Neural cell (in vitro differentiated cells): Measurements from ENCODE around the gene ABCA10. TPM values are rescaled to one million over a fixed set of nuclear protein-coding genes. Genes with fewer than 3 reads are reported as not detected.

Source experiments
- H2AFZ ChIP-seq: fragments of 200-600, 300-800 bp; sonication (generic), shearing (Covaris generic); 2 replicates; pipeline ENCODE4 v1.6.0; 2014; ENCODE audit warnings: low read depth, mild to moderate bottlenecking, antibody characterized with exemption, low read length, moderate library complexity
- H3F3A ChIP-seq: fragments of 200-600 bp; shearing (Covaris generic); 2 replicates; pipeline ENCODE4 v1.6.1; 2016; ENCODE audit warnings: mild to moderate bottlenecking, moderate library complexity, mixed read lengths, antibody characterized with exemption, low read length; ENCODE audit not compliant: insufficient read depth, poor library complexity, severe bottlenecking
- H3K27ac ChIP-seq: fragments of 200-600, 300-800 bp; sonication (generic), shearing (Covaris generic); 2 replicates; pipeline ENCODE4 v1.5.1; 2014; ENCODE audit warnings: mild to moderate bottlenecking, low read length, moderate library complexity
- H3K27me3 ChIP-seq: fragments of 300-800, 200-600 bp; sonication (generic), shearing (Covaris generic); 2 replicates; pipeline ENCODE4 v1.6.0; 2014; ENCODE audit warnings: mild to moderate bottlenecking, low read depth, low read length, moderate library complexity; ENCODE audit not compliant: insufficient read depth
- H3K36me3 ChIP-seq: fragments of 300-800, 200-600 bp; sonication (generic), shearing (Covaris generic); 2 replicates; pipeline ENCODE4 v1.5.1; 2014; ENCODE audit warnings: mild to moderate bottlenecking, antibody characterized with exemption, low read length, moderate library complexity; ENCODE audit not compliant: insufficient read depth
- H3K4me2 ChIP-seq: fragments of 300-800, 200-600 bp; sonication (generic), shearing (Covaris generic); 2 replicates; pipeline ENCODE4 v1.6.0; 2014; ENCODE audit warnings: mild to moderate bottlenecking, low read length
- H3K4me3 ChIP-seq: fragments of 300-800, 200-600 bp; sonication (generic), shearing (Covaris generic); 2 replicates; pipeline ENCODE4 v1.5.1; 2014; ENCODE audit warnings: mild to moderate bottlenecking, low read length, moderate library complexity
- H3K79me2 ChIP-seq: fragments of 200-600 bp; shearing (Covaris generic); replicated peaks from 2 replicates; pipeline ENCODE4 v1.6.0; 2014; ENCODE audit warnings: mild to moderate bottlenecking, low read length, moderate library complexity; ENCODE audit not compliant: insufficient read depth
- H3K9ac ChIP-seq: fragments of 300-800, 200-600 bp; sonication (generic), shearing (Covaris generic); 2 replicates; pipeline ENCODE4 v1.6.1; 2016; ENCODE audit warnings: mild to moderate bottlenecking, low read length, mixed read lengths
- H3K9me2 ChIP-seq: fragments of 200-600 bp; shearing (Covaris generic); 2 replicates; pipeline ENCODE4 v1.6.1; 2016; ENCODE audit warnings: mild to moderate bottlenecking, low read length, mixed read lengths; ENCODE audit not compliant: insufficient read depth
- H3K9me3 ChIP-seq: fragments of 200-600, 300-800 bp; sonication (generic), shearing (Covaris generic); 2 replicates; pipeline ENCODE4 v1.6.1; 2016; ENCODE audit warnings: mild to moderate bottlenecking, mixed run types, low read length, moderate library complexity, mixed read lengths
- H4K20me1 ChIP-seq: fragments of 200-600 bp; shearing (Covaris generic); 2 replicates; pipeline ENCODE4 v1.6.1; 2016; ENCODE audit warnings: mild to moderate bottlenecking, mixed run types; ENCODE audit not compliant: insufficient read depth
- EP300 ChIP-seq: fragments of 450-650 bp; conservative IDR thresholded peaks from 2 replicates; pipeline ENCODE4 v1.6.1; 2014; ENCODE audit warnings: antibody characterized with exemption, mild to moderate bottlenecking, moderate library complexity; ENCODE audit not compliant: poor library complexity, severe bottlenecking
- EZH2 ChIP-seq: fragments of 200-600, 300-800 bp; shearing (Covaris generic), sonication (generic); IDR thresholded peaks from 2 replicates; pipeline ENCODE4 v1.6.1; 2014; ENCODE audit warnings: antibody characterized with exemption, low read length, borderline replicate concordance, mild to moderate bottlenecking; ENCODE audit not compliant: insufficient read depth, poor library complexity, severe bottlenecking
- MXI1 ChIP-seq: fragments of 450-650 bp; conservative IDR thresholded peaks from 2 replicates; pipeline ENCODE4 v1.6.1; 2014; ENCODE audit warnings: antibody characterized with exemption, mild to moderate bottlenecking; ENCODE audit not compliant: poor library complexity, severe bottlenecking
- POLR2AphosphoS5 ChIP-seq: IDR thresholded peaks from 2 replicates; pipeline ENCODE4 v1.6.1; 2012
- RAD21 ChIP-seq: fragments of 450-650 bp; conservative IDR thresholded peaks from 2 replicates; pipeline ENCODE4 v1.6.1; 2014; ENCODE audit warnings: antibody characterized with exemption, mild to moderate bottlenecking, moderate library complexity
- SMC3 ChIP-seq: fragments of 450-650 bp; conservative IDR thresholded peaks from 2 replicates; pipeline ENCODE4 v1.6.1; 2014; ENCODE audit warnings: antibody characterized with exemption, mild to moderate bottlenecking, moderate library complexity; ENCODE audit not compliant: poor library complexity
- TAF1 ChIP-seq: IDR thresholded peaks from 2 replicates; pipeline ENCODE4 v1.6.1; 2012; ENCODE audit warnings: low read depth
- polyA plus RNA-seq: library from polyadenylated mRNA; depleted of rRNA; stranded (reverse); fragments of >200 nt; gene quantifications from 2 replicates; pipeline ENCODE4 v1.2.3, GENCODE V29; 2014
- TF ChIP-seq, protein P1 (sequence below): fragments of 450-650 bp; IDR thresholded peaks from 2 replicates; pipeline ENCODE4 v1.5.1; 2014; ENCODE audit warnings: antibody characterized with exemption, mild to moderate bottlenecking, moderate library complexity; ENCODE audit not compliant: poor library complexity, severe bottlenecking
- TF ChIP-seq, protein P2 (sequence below): IDR thresholded peaks from 2 replicates; pipeline ENCODE4 v1.6.1; 2012; ENCODE audit warnings: borderline replicate concordance

The ABCA10 gene
- polyA plus RNA-seq, 1 donor from 2014 or later = 15.3 TPM

DNA sequence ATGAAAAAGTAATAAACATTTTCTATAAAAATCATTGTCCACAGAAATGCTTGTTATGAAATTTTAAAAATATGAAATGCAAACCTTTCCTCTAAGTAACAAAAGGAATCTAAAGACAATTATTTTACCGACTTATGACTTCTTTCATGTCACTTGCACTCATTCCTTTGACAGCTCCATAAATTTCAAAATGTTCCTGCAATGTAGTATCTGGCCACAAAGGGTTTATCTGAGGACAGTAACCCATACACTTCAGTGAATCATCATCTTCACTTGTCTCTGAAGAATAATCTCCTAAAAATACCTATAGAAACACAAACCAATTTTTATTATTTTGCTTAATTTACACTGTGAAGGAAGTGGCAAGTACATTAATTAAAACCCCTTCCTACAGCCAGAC, 25.6 kb upstream of the ABCA10 start:
- no peaks in the 10 kb centered on the region for H3F3A ChIP-seq

DNA sequence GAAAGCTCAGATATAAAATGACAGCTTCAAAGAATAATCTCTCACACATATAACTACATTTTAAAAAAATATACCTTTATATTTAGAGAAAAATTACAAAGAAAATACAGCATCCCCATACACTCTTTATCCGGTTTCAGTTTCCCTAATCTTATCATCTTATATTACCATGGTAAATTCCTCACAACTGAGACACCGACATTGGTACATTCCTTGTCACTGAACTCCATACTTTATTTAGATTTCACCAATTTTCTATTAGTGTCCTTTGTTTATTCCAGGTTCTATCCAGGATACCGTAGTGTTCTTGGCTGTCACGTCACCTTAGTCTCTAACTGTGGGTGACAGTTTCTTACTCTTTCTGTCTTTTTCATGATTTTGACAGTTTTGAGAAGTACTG, 22.0 kb upstream of the ABCA10 start:
- H2AFZ ChIP-seq = no peak overlapping the region
- TF ChIP-seq, protein P1, sequence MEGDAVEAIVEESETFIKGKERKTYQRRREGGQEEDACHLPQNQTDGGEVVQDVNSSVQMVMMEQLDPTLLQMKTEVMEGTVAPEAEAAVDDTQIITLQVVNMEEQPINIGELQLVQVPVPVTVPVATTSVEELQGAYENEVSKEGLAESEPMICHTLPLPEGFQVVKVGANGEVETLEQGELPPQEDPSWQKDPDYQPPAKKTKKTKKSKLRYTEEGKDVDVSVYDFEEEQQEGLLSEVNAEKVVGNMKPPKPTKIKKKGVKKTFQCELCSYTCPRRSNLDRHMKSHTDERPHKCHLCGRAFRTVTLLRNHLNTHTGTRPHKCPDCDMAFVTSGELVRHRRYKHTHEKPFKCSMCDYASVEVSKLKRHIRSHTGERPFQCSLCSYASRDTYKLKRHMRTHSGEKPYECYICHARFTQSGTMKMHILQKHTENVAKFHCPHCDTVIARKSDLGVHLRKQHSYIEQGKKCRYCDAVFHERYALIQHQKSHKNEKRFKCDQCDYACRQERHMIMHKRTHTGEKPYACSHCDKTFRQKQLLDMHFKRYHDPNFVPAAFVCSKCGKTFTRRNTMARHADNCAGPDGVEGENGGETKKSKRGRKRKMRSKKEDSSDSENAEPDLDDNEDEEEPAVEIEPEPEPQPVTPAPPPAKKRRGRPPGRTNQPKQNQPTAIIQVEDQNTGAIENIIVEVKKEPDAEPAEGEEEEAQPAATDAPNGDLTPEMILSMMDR = no peak
- no peak for TF ChIP-seq TAF1
- TF ChIP-seq RAD21 = no peak
- TF ChIP-seq MXI1 = no peak
- no peak for TF ChIP-seq EZH2
- no peak for TF ChIP-seq POLR2AphosphoS5
- TF ChIP-seq EP300 = no peak
- TF ChIP-seq, protein P2, sequence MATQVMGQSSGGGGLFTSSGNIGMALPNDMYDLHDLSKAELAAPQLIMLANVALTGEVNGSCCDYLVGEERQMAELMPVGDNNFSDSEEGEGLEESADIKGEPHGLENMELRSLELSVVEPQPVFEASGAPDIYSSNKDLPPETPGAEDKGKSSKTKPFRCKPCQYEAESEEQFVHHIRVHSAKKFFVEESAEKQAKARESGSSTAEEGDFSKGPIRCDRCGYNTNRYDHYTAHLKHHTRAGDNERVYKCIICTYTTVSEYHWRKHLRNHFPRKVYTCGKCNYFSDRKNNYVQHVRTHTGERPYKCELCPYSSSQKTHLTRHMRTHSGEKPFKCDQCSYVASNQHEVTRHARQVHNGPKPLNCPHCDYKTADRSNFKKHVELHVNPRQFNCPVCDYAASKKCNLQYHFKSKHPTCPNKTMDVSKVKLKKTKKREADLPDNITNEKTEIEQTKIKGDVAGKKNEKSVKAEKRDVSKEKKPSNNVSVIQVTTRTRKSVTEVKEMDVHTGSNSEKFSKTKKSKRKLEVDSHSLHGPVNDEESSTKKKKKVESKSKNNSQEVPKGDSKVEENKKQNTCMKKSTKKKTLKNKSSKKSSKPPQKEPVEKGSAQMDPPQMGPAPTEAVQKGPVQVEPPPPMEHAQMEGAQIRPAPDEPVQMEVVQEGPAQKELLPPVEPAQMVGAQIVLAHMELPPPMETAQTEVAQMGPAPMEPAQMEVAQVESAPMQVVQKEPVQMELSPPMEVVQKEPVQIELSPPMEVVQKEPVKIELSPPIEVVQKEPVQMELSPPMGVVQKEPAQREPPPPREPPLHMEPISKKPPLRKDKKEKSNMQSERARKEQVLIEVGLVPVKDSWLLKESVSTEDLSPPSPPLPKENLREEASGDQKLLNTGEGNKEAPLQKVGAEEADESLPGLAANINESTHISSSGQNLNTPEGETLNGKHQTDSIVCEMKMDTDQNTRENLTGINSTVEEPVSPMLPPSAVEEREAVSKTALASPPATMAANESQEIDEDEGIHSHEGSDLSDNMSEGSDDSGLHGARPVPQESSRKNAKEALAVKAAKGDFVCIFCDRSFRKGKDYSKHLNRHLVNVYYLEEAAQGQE = no peak
- no peak for TF ChIP-seq SMC3
- no peaks in the 10 kb centered on the region for H4K20me1 ChIP-seq
- no peaks in the 10 kb centered on the region for H3K9me3 ChIP-seq
- no peak overlapping the region for H3K27ac ChIP-seq
- no peak overlapping the region for H3K4me2 ChIP-seq
- no peaks in the 10 kb centered on the region for H3K36me3 ChIP-seq
- no peaks in the 10 kb centered on the region for H3K79me2 ChIP-seq
- H3K9ac ChIP-seq = no peak overlapping the region
- no peak overlapping the region for H3K4me3 ChIP-seq
- H3K27me3 ChIP-seq = no peaks in the 10 kb centered on the region
- no peaks in the 10 kb centered on the region for H3F3A ChIP-seq
- no peaks in the 10 kb centered on the region for H3K9me2 ChIP-seq

More for the DNA sequence above, 25.6 kb upstream of the ABCA10 start:
- Histone ChIP-seq H3K9me3 (no peaks in the 10 kb centered on the region), H3K79me2 (no peaks in the 10 kb centered on the region), H4K20me1 (no peaks in the 10 kb centered on the region), H3K36me3 (no peaks in the 10 kb centered on the region), H3K27ac (no peak overlapping the region), H2AFZ (no peak overlapping the region), H3K4me2 (no peak overlapping the region), H3K9me2 (no peaks in the 10 kb centered on the region), H3K9ac (no peak overlapping the region), H3K27me3 (no peaks in the 10 kb centered on the region), H3K4me3 (no peak overlapping the region)
- TF ChIP-seq, protein P1 = no peak
- TF ChIP-seq POLR2AphosphoS5 (no peak), MXI1 (no peak), EZH2 (no peak), RAD21 (no peak), EP300 (no peak), TAF1 (no peak), SMC3 (no peak)
- TF ChIP-seq, protein P2 = no peak
